PC-3 (cell line): ENCODE results near the gene ABTB2.

Experiments
- CTCF ChIP-seq: fragments of 300-600 bp; sonication (generic); conservative IDR thresholded peaks from 2 replicates; pipeline ENCODE4 v1.5.1; 2017; ENCODE audit warnings: antibody characterized with exemption, low read depth, mild to moderate bottlenecking, low read length
- EZH2 ChIP-seq: fragments of 300-600 bp; sonication (generic); IDR thresholded peaks from one replicate; pipeline ENCODE4 v1.6.1; 2017; ENCODE audit warnings: antibody characterized with exemption, mild to moderate bottlenecking, low read length; ENCODE audit not compliant: unreplicated experiment
- EZH2phosphoT487 ChIP-seq: fragments of 300-600 bp; sonication (generic); IDR thresholded peaks from 2 replicates; pipeline ENCODE4 v1.6.1; 2018; ENCODE audit warnings: mild to moderate bottlenecking, antibody characterized with exemption, low read length, borderline replicate concordance

- TF ChIP-seq CTCF (no peak), EZH2 (no peak), EZH2phosphoT487 (no peak)
Observed at GRCh38 chr11:34278693-34279297, 79.0 kb downstream of the ABTB2 start.
